Skin epidermis (tissue), 12 donors: ENCODE results near the gene LTC4S.
"Not testable (repeated sequence)": the region's sequence is repeated elsewhere in the genome, so short reads cannot be mapped to it uniquely, and the experiment has no call there.

Experiments
- H3K27ac ChIP-seq, 21 experiments: fragments of 200-600 bp; sonication (generic) in 11 of 21; one replicate each; pipeline ENCODE4 v1.5.0; 2020; ENCODE audit warnings: mild to moderate bottlenecking in 3 of 21, inconsistent platforms in 2 of 21, moderate library complexity in 2 of 21
- H3K4me3 ChIP-seq, 7 experiments: fragments of 200-600 bp; sonication (generic) in 2 of 7; one replicate each; pipeline ENCODE4 v1.5.0; 2020; ENCODE audit warnings: inconsistent platforms in 2 of 7, mild to moderate bottlenecking in 2 of 7, moderate library complexity in 1 of 7

Gene LTC4S

DNA sequence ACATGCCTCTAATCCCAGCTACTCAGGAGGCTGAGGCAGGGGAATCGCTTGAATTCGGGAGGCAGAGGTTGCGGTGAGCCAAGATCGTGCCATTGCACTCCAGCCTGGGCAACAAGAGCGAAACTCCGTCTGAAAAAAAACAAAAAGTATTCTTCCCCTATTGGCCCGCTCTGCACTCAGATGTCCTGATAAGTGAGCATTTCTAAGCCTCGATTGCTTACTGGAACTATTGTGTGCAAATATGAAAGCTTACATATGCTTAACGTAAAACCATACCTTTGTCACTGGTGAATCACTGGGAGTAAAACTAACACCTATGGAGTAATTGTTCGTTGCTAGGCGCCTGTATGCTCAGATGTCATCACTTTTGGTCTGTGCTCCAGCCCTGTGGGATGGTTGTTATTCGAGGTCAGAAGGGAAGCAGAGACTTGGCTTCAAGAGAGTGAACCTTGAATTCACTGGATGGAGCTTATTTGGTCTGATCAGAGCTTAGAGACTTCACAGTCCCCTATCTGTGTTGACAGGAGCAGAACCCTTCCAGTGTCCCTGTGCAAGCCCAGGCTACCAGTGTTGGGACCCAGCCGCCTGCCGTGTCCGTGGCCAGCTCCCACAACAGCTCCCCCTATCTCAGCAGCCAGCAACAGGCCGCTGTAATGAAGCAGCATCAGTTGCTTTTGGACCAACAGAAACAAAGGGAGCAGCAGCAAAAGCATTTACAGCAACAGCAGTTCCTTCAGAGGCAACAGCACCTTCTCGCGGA lies 25.3 kb upstream of the LTC4S start:
- H3K27ac ChIP-seq: no peak overlapping the region
- no peak overlapping the region for H3K4me3 ChIP-seq

DNA sequence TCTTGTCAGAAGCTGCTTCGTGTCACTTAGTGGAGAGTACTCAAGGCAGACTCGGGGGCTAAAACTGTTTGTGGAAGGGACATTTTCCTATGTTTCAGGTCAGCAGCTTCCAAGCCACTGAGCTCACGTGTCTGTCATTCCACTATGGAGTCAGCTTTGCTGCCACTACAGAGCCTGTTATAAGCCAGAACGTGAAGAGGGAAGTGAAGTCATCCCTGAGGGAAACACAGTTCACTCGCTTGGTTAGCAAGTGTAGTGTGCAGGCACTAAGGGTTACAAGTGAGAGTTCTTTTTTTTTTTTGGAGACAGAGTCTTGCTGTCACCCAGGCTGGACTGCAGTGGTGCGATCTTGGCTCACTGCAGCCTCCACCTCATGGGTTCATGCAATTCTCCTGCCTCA lies 24.5 kb upstream of the LTC4S start:
- H3K27ac ChIP-seq: no peak overlapping the region
- no peak overlapping the region for H3K4me3 ChIP-seq

DNA sequence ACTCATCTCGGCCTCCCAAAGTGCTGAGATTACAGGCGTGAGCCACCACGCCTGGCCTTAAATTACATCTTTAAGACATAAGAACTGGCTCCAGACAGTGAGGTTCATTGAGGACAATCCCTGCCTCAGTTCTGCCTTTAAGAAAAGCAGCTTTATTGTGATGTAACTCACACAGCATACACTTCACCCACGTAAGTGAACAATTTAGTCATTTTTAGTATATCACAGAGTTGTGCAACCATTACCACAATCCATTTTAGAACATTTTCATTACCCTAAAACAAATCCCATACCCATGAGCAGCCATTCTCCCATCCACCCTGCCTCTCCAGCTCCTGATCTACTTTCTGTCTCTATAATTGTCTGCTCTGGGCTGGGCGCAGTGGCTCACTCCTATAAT lies 24.0 kb upstream of the LTC4S start:
- no peak overlapping the region for H3K4me3 ChIP-seq
- no peak overlapping the region for H3K27ac ChIP-seq

DNA sequence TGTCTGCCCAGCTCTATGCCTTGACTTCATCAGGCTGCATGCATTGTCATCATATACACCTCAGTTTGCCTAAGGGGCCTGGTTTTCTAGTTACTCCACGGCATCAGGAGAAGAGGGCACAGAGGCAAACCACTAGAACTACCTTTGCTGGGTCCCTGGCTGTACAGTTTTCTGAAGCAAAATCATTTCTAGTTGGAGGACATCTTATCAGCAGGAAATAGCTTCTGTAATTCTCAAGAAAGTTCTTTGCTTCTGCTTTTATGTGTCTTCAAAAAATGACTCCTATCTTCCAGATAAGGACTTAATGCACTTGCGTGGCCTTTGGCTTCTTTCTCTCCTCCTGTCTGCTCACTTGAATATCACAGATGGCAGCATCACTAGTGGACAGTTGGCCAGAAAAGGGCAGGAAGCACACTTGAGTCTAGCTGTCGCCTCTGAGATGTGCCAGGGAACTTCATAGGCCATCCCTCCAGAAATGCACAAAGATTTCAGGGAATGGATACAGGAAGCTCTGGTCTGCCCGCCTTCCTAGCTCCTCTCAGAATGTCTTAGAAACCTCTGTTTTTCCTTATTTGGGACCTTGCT lies 22.4 kb upstream of the LTC4S start:
- Histone ChIP-seq H3K4me3 (no peak overlapping the region), H3K27ac (no peak overlapping the region)

DNA sequence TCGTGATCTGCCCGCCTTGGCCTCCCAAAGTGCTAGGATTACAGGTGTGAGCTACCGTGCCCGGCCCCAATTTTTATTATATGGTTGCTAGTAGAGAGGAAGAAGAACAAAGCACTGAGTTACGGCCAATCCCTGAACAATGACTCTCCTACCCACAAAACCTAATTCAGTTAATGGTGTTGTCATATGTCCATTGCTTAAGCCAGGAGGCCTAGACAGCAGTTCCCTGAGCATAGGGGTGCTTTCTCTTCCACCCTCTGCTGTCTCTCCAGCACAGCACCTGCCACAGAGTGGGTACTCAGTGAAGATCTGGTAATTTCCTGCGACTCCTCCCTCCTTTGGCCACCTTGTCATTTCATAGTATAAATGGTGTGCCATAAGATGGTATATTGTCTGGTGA lies 21.4 kb upstream of the LTC4S start:
- no peak overlapping the region for H3K4me3 ChIP-seq
- no peak overlapping the region for H3K27ac ChIP-seq

DNA sequence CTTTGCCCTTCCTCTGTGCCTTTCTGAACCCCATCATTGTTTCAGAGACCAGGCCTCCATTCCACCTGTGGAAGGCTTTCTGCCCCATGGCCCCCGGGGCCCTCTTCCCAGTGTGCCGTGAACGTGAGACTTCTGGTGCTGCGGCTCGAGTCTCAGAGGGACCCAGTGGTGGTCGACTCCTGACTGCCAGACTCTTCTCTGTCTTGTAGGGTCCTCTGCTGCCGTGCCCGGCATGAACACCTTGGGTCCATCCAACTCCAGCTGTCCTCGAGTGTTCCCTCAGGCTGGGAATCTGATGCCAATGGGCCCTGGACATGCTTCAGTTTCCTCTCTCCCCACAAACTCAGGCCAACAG lies 20.1 kb upstream of the LTC4S start:
- Histone ChIP-seq H3K27ac (no peak overlapping the region), H3K4me3 (no peak overlapping the region)

DNA sequence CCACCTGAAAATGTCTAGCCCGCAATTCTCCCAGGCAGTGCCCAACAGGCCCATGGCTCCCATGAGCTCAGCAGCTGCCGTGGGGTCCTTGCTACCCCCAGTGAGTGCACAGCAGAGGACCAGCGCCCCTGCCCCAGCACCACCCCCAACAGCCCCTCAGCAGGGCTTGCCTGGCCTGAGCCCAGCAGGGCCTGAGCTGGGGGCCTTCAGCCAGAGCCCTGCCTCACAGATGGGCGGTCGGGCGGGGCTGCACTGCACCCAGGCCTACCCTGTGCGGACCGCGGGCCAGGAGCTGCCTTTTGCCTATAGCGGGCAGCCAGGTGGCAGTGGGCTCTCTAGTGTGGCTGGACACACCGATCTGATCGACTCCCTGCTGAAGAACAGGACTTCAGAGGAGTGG lies 19.3 kb upstream of the LTC4S start:
- no peak overlapping the region for H3K27ac ChIP-seq
- no peak overlapping the region for H3K4me3 ChIP-seq

DNA sequence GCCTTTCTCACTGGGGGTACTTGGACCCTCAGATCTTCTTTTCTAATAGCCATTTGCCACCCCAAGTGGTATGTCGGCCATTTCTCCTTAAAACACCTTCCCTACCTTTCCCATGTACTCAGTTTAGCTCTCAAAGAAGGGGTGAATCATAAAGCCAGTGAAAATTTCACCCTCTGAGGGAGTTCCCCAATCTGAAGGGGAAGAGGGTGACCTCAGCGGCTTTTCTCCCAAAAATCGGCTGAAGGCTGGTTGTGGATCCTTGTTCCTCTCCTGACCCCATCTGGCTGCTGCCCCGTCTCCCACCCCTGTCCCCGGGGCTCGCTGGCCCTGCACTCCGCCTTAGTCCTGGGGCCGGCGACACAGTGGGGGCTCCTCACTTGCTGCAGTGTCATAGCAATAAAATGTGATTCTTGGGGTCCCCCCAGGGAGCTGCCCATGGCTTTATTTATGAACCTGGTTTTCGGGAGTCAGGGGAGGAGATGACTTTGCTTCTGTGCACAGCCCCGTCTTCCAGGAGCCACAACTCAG lies 17.3 kb upstream of the LTC4S start:
- H3K27ac ChIP-seq: no peak overlapping the region
- H3K4me3 ChIP-seq: no peak overlapping the region

DNA sequence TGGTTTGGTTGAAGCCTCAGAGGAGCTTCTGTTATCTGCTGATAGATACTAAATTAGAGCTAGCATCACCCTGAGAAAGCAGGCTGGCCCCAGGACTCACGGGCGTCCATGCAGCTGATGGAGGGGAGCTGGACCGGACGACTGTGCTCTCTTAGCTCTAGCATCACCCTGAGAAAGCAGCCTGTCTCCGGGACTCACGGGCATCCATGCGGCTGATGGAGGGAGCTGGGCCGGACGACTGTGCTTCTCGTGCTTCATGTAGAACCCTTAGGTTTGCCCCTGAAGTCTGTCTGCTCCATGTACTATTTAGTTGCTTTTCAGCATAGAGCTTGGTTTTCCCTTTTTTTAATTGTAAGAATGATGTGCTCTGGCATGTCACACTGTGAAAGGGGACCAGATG lies 16.3 kb upstream of the LTC4S start:
- H3K27ac ChIP-seq: no peak overlapping the region
- H3K4me3 ChIP-seq: no peak overlapping the region

DNA sequence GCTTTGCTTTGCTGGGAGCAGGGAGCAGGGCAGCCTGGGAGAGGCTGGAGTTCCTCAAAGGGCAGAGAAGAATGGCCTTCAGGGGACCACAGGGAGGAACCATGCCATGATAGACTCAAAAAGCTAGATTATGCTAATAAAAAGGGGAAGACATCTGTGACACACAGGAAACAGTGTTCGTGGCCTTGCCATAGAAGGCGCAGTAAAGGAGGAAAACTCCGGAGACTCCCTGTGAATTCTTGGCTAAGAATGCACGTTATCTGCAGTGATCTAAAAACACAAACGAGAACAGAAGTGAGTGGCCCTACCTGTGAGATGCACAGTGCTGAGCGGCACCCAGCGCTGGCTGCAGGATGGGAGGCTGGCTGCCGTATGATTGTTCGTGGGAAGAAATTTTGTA lies 15.9 kb upstream of the LTC4S start:
- H3K27ac ChIP-seq: no peak overlapping the region
- no peak overlapping the region for H3K4me3 ChIP-seq

DNA sequence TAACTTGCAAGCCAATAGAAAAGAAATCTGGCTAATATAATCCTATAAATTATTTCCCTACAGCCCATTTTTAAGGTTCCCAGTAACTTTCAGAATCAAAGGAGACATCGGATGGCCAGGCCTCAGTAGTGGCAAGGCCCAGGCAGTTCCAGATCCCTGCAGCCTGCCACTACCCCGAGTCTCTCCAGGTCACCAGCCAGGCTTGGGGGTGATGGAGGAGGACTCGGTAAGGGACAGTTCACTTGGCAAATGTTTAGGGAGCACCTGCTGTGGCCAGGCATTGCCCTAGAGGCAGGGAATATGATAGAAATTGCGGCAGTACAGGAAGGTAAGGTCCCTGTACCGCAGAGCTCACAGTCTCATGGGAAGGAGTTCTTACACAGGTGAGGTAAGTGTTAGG lies 15.2 kb upstream of the LTC4S start:
- no peak overlapping the region for H3K27ac ChIP-seq
- H3K4me3 ChIP-seq: no peak overlapping the region

DNA sequence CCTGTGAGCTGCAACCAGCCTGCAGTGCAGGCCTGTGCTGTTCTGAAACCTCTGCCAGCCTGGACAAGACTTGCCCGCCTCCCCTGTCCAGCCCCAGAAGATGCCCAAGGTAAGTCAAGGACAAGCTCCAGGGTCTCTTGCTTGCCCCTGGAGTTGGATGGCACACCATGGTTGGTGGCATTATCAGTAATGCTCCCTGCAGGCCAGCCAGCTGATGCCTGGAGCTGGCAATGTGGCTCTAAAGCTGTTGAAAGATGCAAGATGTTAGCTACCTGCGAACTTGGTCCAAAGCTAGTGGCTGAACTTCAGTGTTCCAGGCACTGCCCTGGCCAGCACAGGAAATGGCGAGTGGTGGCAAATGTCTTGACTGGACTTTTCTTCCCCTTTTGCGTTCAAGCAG lies 14.0 kb upstream of the LTC4S start:
- no peak overlapping the region for H3K27ac ChIP-seq
- H3K4me3 ChIP-seq: no peak overlapping the region

DNA sequence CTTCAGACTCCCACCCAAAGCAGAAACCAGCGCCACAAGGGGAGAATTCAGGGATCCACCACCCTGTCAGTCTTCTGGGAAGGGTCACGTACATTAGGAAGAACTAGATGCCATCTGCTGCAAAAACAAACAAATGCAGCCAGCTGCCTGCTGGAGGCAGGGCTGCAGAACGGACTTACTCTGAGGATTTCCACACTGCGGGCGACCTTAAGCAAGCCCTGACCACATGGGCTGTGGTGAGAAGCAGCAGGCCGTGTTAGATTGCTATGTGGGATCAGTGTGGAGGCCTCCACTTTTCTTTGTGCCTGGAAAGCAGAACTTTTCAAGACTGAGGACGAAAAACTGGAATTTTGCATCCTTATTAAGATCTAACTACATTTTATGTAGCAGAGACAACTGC lies 13.4 kb upstream of the LTC4S start:
- Histone ChIP-seq H3K27ac (no peak overlapping the region), H3K4me3 (no peak overlapping the region)

DNA sequence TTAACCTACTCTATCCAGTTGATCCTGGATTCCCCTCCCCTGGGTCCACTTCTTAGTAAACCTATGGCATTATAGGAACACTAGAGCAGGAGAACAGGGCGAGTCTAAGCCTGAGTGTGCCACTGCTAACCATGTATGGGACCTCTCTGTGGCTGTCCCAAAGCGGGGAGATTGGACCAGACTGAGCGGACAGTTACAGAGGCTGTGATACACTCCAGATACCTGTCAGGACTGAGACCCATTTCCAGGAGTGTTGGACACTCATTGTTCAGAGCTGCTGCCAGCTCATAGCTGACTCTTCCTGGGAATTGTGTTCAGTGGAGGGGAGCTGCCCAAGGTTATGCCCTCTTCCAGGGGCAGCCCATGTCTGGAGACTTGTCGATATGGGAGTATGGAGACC lies 11.9 kb upstream of the LTC4S start:
- Histone ChIP-seq H3K4me3 (no peak overlapping the region), H3K27ac (no peak overlapping the region)

DNA sequence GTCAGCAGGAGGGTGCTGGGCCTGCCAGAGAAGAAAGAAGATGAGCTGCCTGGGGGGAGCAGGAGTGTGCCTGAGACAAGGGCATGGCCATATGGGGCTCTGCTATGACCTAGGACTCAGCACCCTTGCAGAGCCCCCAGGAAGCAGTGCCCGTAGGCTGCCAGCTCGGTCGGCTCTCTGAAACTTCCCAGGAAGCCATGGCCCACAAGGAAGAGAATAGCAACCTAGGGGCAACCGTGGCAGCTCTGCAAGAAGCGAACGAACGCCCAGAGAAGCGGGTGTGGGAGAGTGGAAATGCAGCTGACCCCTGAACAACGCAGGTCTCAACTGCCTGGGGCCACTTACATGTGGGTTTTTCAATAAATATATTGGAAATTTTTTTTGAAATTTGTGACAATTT lies 10.7 kb upstream of the LTC4S start:
- Histone ChIP-seq H3K27ac (no peak overlapping the region), H3K4me3 (no peak overlapping the region)

DNA sequence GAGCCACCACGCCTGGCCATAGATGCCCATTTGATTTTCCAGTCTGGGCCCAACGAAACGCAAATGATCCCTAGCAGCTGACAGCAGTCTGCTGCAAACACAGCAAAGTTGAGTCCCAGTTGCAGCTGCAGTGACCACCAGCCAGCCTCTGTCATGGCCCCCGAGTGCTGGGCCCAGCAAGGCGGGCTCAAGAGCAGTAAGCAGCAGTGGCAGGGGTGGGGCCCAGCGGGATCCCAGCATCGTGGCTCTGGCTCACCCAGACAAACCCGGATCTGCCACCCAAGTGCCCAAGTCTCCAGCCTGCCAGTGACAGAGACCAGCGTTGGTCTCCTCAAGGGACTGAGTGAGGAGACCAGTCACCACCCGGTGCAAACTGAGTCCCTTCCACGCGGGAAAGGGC lies 6.9 kb upstream of the LTC4S start:
- H3K27ac ChIP-seq: no peak overlapping the region
- no peak overlapping the region for H3K4me3 ChIP-seq

DNA sequence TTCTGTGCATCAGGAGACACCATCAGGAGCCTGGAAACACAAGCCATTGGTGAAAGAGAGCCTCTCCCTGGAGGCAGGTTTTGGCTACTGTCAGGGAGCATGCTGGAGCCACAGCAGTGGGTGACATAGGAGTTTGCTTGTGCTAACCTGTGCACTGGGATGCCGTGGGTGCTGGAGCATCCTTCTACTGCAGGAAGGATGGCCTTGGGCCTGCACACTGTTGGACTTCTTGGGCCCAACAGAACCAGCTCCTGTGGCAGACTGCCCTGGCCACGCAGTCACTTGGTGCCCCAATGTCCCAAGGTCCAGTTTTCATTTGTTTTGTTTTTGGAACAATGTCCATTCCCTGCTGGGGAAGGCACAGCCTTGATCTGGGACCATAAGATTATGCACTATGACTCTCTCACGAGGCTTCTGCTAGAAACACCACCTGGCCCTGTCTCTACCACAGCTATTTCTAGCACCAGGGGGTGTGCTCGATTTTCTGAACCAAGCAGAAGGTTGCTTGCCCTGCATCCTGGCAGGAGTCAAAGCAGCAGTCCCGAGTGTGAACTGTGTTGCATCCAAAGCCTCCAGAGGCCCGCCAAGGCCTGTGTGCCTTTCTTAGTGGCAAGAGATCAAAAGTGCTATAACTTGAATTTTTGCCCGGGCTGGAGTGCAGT lies 5.5 kb upstream of the LTC4S start:
- Histone ChIP-seq H3K27ac (no peak overlapping the region), H3K4me3 (no peak overlapping the region)

DNA sequence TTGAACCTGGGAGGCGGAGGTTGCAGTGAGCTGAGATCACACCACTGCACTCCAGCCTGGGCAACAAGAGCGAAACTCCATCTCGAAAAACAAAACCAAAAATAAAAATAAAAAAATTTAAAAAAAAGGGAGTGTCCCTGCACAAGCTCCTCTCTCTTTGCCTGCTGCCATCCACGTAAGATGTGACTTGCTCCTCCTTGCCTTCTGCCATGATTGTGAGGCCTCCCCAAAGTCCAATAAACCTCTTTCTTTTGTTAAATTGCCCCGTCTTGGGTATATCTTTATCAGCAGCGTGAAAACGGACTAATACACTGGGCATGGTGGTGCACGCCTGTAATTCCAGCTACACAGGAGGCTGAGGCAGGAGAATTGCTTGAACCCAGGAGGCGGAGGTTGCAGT lies 4.5 kb upstream of the LTC4S start:
- H3K27ac ChIP-seq, H3K4me3 ChIP-seq: not testable (repeated sequence)

DNA sequence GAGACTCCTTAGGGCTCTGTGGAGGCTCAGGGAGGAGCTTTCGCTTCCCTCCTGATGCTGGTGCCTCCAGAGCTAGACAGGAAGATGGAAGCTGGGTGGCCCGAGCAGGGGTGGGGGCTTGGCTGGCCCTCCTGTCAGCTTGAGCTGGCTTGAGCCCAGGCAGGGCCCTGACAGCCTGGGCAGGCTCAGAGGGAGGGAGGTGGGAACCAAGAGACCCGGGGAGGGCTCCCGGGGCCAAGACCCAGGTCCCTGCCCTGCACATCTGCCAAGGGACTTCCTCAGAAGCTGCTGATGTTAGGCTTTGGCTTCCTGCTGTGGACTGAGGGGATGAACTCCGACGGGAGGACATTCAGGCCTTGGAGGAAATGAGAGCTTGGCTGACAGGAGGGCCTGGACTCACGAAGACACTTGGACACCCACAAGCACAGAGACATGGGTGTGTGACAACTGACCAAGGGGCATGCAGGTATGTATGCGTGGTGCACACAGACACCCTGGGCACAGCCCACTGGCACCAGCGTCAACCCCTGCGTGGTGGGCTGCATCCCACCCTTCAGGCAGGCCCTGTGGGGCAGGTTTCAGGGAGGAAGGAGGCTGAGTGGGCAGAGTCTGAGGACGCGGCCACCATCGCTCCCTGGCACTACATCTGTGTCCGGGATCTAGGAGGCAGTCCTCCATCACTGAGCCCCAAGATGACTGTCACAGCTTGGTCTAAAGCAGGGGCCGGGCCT lies 1.7 kb upstream of the LTC4S start:
- H3K4me3 ChIP-seq: no peak overlapping the region
- peak overlapping the region in 17 of 21 experiments; percentile 22 to 91 (median 76) for H3K27ac ChIP-seq

DNA sequence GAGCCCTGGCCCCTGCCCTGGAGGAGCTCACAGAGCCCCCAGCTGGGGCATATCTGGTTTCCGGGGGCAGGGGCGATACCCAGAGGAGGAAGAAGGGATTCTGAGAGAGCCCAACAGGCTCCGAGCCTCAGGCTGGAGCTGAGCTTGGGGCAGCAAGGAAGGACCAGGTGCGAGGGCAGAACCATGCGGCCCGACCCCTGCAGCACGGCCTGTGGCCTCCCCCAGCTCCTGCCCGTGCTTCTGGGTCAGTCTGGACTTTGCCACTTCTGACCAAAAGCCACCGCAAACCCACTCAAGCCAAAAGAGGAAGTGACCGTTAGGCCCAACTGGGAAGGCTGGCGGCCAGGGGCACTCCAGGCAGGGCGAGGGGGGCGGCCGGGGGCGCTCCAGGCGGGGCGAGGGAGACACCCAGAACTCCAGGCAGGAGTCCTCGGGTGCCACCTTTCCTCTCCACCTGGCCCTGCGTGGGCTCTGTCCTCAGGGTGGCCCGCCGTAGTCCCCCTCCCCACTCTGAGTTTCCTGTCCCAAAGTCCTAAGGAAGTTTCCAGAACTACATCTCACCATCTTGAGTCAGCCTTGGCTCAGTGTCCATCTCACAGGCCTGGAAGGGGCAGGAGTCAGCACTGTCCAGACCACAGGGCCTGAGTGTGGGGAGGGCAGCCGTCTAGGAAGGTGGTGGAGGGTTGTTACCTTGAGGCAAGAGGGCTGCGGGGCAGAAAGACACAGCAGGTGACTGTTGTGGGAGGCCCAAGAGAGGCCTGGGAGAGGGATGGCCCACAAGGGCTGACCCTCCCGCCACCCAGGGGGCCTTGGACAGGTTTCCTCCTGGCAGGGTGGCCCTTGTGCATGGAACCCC lies 946 bp upstream of the LTC4S start:
- Histone ChIP-seq H3K4me3 (no peak overlapping the region), H3K27ac (peak overlapping the region; percentile 17 to 91 (median 70))
